Activated CD4-positive, alpha-beta T cell treated with anti-CD3 and anti-CD28 coated beads for 24 hours (primary cell): ENCODE measurements around the gene LYSET.
"Not testable (repeated sequence)": the region's sequence is repeated elsewhere in the genome, so short reads cannot be mapped to it uniquely, and the experiment has no call there.

Experiments used
- DNase-seq, 2 donors: peaks; one replicate each; pipeline ENCODE4 v3.0.0-alpha.2; 2020; ENCODE audit warnings: low read depth in 2 of 2

Gene LYSET

DNA sequence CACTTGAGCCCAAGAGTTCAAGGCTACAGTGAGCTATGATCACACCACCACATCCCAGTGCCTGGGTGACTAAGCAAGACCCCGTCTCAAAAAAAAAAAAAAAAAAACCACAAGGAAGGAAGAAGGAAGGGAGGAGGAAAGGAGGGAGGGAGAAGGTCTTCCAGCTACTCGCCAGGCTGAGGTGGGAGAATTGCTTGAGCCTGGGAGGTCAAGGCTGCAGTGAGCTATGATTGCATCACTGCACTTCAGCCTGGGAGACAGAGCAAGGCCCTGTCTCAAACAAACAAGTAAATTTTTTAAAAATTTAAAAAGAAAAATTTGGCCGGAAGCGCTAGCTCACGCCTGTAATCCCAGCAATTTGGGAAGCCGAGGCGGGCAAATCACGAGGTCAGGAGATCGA, 16.5 kb upstream of the LYSET start:
- DNase-seq = not testable (repeated sequence)

DNA sequence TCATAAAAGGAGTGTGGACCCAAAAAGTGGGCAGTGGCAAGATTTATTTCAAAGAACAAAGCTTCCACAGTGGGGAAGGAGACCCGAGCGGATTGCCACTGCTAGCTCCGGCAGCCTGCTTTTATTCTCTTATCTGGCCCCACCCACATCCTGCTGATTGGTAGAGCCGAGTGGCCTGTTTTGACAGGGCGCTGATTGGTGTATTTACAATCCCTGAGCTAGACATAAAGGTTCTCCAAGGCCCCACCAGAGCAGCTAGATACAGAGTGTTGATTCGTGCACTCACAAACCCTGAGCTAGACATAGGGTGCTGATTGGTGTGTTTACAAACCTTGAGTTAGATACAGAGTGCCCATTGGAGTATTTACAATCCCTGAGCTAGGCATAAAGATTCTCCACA, 15.5 kb upstream of the LYSET start:
- not testable (repeated sequence) for DNase-seq

DNA sequence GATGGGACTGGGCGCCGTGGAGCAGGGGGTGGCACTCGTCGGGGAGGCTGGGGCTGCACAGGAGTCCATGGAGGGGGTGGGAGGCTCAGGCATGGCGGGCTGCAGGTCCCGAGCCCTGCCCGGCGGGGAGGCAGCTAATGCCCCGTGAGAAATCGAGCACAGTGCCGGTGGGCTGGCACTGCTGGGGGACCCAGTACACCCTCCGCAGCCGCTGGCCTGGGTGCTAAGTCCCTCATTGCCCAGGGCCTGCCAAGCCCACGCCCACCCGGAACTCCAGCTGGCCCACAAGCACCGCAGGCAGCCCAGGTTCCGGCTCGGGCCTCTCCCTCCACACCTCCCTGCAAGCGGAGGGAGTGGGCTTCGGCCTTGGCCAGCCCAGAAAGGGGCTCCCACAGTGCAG, 15.0 kb upstream of the LYSET start:
- DNase-seq = not testable (repeated sequence)

DNA sequence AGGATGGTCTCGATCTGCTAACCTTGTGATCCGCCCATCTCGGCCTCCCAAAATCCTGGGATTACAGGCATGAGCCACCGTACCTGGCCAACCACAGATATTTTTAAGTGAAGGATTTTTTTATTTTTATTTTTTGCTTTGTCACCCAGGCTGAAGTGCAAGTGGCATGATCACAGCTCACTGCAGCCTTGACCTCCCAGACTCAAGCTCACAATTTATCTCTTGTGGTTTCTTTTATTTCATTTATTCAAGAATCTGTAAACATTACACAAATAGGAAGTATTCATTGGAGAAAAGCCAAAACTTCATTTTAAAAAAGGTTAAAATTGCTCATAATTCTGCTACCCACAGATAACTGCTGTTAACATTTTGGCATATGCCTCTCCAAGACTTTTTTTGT, 13.7 kb upstream of the LYSET start:
- DNase-seq = no peak

DNA sequence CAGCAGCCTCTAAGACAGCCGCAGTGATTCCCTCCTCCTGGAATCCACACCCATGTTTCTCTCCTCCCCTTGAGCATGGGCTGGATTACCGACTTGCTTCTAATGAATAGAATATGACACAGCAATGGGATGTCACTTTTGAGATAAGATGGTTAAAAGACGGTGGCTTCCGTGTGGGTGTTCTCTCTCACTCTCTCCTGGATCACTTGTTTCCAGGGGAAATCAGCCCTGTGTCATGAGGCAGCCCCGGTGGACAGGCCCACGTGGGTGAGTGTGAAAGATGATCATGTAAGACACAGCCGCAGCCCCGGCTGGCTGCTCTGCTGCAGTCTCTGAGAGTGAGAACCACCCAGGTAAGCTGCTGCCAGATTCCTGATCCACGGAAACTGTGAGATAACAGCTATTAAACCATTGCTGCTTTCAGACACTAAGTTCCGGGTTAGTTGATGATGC, 11.1 kb upstream of the LYSET start:
- no peak for DNase-seq

DNA sequence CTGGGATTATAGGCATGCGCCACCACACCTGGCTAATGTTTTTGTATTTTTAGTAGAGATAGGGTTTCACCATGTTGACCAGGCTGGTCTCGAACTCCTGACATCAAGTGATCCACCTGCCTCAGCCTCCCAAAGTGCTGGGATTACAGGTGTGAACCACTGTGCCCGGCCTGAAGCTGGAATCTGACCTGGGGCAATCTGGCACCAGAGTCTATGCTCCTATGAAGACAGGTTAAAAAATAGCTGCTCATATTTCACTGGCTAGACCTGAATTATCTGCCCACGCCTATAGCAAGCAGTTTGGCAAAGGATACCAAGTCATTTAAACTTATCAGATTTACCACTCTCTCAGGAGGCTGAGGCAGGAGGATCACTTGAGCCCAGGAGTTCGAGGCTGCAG, 10.4 kb upstream of the LYSET start:
- not testable (repeated sequence) for DNase-seq

DNA sequence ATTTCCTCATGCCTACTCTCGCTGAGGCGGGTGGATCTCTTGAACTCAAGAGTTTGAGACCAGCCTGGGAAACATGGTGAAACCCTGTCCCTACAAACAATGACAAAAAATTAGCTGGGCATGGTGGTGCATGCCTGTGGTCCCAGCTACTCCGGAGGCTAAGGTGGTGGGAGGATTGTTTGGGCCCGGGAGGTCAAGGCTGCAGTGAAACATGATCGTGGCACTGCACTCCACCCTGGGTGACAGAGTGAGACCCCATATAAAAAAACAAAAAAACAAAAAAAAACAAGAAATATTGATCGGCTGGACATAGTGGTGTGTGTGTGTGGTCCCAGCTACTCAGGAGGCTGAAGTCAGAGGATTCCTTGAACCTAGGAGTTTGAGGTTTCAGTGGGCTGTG, 9.6 kb upstream of the LYSET start:
- no peak for DNase-seq

DNA sequence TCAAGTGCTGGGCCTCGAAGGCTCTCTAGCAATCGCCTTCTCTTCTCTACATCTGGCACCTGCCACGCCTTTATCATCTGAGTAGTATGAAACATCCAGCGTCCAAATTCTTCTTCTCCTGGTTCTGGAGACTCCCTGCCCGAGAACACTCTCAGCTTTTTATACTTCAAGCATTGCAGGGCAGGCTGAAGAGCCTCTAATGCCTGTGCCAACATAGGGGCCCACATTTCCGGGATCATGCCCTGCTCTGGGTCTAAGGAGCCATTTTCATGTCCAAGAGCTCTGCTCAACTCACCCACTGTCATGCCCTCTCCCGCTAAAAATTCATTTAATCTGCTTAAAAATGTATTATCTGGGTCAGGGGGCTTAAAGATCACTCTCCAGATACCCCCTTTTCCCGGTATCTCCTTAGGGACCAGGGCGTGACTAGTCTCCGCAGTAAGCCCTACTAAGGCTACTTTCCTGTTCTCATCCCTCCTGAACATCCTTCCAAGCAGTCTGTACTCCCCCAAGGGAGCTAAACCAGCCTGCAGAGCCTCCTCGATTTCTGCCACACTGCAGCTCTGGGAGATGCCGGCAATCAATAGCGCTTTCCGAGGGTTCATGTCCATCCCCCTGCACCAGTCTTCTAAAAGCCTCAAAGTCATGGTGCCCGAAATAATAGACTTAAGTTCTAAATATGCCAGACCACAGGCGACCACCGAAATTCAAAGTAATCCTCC, 1.4 kb upstream of the LYSET start:
- DNase-seq = no peak

DNA sequence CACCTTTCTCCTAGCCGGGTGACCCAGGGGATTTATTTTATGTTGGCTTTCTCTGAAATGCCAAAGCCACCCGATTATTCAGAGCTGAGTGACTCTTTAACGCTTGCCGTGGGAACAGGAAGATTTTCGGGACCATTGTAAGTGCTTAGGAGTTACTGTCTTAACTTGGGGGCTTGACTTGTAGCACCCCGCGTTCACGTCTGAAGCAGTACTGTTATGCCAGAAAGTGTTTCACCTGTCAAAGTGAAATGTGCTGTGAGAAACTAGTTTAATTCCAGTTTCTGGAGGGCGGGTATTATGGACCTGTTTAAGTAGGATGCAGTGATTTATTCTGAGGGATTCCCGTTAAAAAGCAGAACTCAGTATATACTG, 218 bp downstream of the LYSET start:
- DNase-seq = no peak

DNA sequence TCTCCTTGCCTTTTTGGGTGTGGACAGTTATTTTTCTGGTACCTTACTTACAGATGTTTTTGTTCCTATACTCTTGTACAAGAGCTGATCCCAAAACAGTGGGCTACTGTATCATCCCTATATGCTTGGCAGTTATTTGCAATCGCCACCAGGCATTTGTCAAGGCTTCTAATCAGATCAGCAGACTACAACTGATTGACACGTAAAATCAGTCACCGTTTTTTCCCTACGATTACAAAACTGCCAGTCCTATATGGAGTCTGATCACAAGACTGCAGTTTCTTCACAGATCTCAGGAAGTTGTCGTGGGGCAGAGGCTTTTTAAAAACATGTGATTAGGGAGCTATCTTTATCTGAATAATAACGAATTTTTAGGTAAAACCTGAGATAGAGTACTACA, 1.3 kb downstream of the LYSET start:
- DNase-seq = no peak

DNA sequence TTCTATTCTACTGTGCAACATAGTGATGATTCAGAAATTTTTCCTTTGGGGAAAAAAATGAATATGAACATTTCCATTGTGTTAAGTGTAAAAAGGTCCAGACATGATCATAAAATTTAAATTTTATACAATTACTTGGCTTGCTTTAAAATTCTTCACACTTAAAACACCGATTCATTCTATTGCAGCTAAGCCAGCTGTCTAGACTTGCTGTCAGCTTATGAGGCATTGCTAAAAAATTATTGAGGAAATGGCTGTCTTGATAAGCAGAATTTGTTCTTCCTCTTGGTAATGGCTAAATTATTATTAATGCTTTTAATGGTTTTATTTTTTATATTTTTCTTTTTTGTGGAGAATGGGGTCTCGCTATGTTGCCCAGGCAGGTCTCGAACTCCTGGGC, 1.8 kb downstream of the LYSET start:
- DNase-seq = no peak

DNA sequence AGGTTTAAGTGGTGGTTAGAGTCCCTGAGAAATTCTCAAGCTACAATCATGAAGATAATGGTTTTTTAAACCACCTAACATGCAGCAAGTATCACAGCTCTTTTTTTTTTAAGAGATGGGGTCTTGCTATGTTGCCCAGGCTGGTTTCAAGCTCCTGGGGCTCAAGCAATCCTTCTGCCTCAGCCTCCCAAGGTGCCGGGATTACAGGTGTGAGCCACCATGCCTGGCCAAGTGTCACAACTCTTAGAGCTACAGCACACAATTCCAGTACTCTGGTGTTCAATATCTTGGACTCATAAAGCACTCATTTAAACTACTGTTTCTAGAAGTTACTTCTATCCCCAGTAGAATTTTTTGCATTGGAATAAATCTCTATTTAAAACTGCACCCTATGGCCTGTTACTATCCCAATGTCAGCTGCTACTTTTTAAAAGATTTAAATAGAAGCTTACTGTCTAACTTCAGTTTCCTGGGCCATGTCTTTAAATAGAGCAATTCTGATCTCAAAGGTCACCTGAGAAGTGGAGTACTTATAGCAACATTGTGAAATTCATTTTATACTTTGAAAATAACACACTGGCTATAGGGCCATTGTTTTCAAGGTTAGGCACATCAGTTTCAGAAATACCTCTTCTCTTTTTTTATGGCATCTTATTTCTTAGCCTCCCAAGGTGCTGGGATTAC, 10.3 kb downstream of the LYSET start:
- DNase-seq = no peak

DNA sequence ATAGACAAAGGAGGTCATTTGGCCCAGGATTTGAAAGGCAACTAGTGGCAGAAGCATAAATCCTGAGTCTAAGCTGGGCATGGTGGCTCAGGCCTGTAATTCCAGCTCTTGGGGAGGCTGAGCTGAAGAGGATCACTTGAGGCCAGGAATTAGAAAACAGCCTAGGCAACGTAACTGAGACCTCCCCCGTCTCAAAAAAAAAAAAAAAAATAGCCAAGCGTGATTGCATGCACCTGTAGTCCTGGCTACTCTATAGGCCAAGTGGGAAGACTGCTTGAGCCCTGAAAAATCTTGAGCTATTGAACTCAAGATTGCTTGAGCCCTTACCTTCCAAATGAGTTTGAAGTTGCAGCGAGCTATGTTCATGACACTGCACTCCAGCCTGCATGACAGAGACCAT, 13.9 kb downstream of the LYSET start:
- DNase-seq = no peak

DNA sequence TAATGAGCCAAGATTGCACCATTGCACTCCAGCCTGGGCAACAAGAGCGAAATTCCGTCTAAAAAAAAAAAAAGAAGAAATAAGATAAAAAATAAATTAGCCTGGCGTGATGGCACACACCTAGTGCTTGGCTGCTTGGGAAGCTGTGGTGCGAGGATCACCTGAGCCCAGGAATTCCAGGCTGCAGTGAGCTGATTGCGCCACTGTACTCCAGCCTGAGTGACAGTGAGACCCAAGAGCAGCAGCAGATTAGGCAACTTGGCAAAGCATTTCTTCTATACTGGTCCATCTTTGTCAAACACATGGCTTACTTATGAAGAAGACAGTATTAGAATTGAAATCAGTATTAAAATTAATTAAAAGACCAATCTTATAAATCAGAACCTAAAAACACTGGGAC, 15.4 kb downstream of the LYSET start:
- DNase-seq = no peak

DNA sequence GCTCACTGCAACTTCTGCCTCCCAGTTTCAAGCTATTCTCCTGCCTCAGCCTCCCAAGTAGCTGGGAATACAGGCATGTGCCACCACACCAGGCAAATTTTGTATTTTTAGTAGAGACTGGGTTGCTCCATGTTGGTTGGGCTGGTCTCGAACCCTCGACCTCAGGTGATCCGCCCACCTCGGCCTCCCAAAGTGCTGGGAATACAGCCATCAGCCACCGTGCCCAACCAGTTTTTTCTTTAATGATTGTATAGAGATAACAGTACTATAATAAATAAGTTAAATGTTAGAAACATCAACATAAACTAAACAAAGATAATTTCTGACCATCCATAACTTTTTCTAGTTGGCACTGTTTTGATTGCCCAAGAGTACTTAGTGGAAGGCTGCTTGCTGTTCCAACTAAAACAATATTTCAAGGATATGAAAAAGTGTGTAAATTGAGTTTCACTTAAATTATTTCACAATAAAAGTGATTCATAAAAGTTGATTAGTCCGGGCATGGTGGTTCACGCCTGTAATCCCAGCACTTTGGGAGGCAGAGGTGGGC, 16.1 kb downstream of the LYSET start:
- DNase-seq = no peak

DNA sequence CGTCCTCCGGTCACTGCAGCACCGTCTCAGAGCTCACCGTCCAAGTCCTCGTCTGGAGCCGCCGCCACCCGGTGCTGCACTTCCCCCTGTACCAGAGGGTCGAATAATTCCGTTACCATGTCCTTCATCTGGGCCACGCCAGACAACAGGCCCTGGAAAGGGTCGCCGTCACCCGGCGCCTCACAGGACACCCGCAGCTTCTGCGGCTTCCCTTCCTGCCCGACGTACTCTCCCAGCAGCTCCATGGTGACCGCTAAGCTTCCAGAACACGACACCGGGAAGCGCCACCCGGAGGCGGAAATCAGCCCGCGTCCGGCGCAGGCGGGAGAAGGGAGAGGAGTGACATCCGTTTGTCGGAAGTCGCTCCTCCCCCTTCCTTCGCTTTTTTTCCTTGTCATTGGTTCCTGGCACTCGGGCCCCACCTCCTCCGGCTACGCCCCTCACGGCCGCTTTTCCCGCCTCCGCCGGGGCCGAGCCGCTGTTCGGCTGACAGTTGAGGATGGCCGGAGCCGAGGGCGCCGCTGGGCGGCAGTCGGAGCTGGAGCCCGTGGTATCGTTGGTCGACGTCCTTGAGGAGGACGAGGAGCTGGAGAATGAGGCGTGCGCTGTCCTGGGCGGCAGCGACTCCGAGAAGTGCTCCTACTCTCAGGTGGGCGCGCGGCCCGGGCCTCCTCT, 21.8 kb downstream of the LYSET start, which contains the start of the genes GON7 and UBR7:
Gene GON7 (minus strand): TSS at position 273 of the 675 bp plus-strand sequence. CDS start 28 bp downstream, at position 245.
Gene UBR7 (plus strand): TSS at position 464 of the 675 bp plus-strand sequence. CDS start 36 bp downstream, at position 500.
- peak; percentile 85 to 86 for DNase-seq

DNA sequence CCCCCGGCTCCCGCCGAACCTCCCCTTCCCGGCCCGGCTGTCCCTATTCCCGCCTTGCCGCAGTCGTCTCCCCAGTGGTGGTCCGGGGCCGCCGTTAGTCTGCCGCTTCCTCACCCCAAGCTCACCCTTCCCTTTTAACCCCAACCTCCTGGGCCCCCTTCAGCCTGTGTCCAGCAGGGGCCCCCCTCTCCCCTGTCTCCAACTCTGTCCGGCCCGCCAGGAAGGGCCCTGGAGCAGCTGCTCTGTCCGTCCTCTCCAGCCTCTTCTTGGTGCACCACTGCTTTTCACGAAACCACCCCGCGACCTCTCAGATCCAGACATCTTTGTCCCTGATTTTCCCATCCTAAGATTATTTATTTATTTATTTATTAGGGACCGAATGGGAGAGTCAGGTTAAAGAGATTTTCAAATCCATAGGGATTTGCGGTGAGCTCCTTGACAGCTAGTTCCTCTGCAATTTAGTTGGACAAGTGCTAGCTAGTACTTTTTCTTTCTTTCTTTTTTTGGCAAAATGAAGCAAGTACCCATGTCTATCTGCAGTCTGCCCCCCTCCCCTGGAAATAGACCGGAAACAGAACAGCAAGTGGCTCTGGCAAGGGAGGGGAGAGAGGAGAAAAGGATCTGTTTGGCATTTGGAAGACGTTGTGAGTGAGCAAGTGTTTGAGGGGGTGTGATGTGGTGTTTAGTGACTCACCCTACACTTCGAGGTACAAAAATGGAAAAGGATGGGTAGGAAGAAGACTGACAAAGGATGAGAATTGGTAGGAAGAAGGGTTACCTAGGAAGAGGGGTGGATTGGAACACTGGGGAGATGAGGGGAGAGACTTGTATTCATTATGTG, 22.6 kb downstream of the LYSET start:
- no peak for DNase-seq

DNA sequence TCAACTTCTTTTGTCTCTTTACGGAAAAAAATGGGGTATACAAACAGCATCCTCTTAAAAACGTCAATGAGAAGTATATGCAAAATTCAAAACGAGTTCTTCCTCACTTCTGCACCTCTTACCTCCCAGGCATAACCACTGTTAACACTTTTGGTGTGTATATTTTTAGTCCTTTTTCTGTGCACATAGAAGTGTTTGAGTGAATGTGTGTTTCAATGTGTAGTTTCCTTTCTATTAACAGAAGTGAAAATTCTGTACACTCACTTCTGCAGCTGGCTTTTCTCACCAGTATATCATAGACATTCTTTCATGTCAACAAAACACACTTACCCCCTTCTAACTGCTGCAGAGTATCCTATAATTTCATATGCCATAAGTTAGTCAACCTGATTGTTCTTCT, 27.3 kb downstream of the LYSET start:
- DNase-seq = no peak

DNA sequence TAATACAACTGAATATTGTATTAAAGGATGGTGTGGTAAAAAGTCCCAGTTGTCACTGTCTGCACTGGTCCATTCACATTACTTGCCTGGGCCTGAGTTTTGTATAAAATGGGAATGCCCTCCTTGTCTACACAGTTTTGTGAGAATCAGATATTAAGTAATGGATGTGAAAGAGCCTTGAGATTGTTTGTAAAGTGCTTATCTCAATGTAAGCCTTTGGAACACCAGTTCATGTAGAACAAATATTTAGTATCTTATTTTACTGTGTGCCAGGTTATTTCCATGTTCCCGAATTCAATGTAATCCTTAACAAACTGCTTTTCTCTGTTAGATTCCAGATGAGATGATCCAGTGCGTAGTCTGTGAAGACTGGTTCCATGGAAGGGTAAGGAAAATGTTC, 29.5 kb downstream of the LYSET start:
- no peak for DNase-seq

DNA sequence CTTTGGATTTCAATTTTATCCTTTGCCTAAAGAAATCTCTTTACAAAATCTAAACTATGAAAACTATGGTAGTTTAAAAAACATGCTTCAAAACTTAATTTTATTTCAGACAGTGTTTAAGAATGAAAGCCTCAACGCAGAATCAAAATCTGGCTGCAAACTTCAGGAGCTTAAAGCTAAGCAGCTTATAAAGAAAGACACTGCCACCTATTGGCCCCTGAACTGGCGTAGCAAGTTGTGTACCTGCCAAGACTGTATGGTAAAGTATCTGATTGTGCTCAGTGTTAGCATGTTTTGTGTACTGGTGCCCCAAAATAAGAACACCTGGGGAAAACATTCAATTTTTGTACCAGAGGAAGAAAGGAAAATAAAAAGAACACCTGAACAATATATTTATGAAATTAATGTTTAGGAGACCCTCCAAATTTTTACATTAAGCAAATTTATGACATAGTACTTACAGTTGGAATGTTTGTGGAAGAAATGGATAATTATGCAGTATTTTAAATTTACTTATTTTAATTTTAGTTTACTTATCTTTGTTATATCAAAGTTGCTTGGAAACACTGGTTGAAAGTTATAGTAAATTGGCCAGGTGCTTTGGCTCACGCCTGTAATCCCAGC, 34.1 kb downstream of the LYSET start:
- DNase-seq = no peak

DNA sequence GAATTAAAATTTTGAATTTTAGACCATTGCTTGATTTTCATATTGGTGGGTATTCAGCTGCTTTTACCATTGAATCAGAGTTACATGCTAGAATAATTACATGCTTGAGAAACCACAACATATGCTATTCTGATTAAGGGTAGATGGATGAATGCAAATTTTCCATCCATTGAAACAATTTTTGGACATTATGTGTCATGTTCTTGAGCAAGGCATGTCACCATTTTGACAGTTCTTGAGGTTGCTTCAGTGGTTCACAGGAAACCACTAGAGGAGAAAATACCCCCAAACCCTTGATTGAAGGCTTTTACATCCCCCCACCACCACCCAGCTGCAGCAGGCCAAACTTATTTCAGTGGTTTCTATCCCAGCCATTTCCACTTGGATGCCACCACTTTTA, 35.4 kb downstream of the LYSET start:
- no peak for DNase-seq
